ENCODE results near the gene BPGM.

The BPGM gene

DNA sequence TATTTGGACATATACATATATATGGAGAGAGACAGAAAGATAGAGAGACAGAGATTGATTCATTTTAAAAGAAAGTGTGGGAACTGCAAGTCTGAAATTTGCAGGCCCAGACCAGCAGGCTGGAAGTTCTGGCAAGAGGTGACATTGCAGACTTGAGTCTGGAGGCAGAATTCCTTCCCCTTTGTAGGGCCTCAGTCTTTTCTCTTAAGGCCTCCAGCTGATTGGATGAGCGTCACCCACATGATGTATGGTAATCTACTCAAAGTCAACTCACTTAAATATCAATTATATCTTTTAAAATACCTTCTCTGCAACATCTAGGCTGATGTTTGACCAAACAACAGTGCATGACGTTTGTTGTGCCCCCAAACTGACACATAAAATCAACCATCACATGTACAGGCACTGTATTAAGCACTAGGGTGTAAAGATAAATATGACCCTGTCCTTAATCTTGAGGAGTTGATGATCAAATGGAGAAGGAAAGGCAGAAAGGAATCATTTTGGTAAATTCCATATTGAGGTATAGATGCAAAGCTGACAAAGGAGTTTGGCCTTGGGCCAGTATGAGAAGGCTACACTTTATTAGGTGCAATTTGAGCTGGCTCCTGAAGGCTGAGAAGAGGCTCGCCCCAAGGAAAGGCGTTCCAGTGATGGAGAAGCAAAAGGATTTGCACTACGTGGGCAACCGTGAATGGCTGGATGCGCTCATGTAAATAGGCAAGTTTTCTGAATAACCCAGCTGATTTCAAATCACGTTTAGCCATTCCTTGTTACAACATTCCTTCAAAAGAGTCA lies 52.6 kb downstream of the BPGM start:
- DNase-seq: no peak

GRCh38 chr7:134699899-134700298 lies 53.2 kb downstream of the BPGM start:
- DNase-seq: no peak

GRCh38 chr7:134701272-134701671 lies 54.6 kb downstream of the BPGM start:
- no peak for DNase-seq

DNA sequence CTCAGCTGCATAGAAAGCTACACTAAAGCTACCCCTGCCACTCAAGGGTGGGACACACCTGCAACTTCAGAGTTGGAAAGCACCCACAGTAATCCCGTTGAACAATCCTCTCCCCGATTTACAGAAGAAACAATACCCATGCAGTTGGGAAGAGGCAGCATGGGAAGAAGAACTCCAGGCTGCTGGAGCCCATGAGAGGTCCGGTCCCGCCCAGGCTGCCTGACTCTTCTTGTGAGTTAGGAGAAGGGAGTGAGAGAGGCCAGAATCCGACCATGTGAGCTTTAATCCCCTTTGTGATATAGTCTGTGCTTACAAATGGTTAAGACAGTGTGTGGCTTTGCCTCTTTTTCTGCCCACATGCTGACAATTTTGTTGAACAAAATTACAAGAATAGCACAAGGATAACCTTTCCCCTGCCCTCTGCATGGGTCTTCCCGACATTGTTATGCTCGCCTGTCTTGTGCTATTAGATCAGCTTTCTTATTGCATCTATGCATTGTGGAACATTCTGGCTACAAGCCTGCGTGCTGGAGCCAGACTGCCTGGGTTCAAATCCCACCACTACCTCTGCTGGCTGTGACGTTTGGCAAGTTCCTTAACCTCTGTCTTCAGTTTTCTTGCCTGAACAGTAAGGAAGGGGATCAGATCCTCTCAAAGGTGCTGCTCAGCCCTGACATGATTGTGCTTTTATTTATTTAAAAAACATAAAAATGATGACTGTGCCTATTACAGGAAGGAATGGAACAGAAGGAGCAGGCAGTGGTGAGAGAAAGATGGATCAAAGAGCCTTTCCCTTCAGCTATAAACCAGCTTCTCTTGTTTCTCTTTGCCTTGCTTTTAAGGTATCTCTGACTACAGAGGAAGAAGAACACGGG lies 56.0 kb downstream of the BPGM start:
- no peak for DNase-seq

DNA sequence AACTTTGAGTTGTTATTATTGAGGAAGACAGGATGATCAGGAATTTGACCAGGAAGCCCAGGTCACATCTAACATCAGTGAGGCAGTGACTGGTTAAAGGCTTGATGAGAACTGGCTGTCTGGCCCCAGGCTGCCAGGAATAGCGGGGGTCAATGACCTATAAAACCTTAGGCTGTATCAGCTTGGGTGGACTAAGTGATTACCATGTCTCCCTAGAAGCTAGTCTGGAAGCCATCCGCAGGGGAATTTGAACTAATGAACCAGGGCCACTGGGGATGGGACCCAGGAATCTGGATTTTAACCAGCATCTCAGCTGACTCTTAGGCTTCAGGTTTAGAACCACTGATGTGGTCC lies 56.6 kb downstream of the BPGM start:
- DNase-seq: no peak

- DNase-seq: no peak
These were observed 57.1 kb downstream of the BPGM start for GRCh38 chr7:134703782-134704181.

DNA sequence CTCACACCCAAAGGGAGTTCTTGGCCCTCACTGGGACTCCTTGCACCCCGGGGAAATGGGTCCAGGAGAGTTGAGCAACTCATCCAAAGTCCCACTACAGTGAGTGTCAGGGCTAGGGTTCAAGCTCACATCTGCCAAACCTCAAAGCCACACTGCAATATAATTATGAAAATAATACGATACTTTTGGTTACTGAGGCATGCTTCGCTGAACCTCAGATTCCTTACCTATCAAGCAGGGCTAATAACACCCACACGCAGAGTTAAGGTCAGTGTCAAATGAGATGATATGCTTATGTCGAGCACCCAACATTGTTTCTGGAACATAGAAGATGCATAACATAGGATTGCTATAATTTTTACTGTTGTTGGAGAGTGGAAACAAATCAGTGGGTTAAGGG lies 58.2 kb downstream of the BPGM start:
- DNase-seq: no peak

GRCh38 chr7:134705716-134706115 lies 59.1 kb downstream of the BPGM start:
- no peak for DNase-seq

DNA sequence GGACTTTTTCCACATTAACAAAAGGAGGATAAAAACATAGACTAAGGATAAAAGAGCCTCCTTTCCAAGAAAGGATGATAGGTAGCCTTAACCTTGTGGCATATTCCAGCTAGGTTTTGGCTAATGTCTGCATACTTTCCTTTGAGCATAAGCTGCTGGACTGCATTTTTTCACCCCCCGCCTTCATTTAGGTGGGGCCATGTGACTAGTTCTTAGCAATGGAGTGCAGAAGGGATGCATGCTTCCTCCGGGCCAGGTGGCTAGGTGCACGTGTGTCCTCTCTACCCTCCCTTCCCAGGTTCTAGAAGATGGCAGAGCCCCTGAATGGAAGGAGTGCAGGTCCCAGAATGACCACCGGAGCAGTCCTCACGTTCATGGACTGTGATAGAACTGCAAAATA lies 59.8 kb downstream of the BPGM start:
- no peak for DNase-seq

DNA sequence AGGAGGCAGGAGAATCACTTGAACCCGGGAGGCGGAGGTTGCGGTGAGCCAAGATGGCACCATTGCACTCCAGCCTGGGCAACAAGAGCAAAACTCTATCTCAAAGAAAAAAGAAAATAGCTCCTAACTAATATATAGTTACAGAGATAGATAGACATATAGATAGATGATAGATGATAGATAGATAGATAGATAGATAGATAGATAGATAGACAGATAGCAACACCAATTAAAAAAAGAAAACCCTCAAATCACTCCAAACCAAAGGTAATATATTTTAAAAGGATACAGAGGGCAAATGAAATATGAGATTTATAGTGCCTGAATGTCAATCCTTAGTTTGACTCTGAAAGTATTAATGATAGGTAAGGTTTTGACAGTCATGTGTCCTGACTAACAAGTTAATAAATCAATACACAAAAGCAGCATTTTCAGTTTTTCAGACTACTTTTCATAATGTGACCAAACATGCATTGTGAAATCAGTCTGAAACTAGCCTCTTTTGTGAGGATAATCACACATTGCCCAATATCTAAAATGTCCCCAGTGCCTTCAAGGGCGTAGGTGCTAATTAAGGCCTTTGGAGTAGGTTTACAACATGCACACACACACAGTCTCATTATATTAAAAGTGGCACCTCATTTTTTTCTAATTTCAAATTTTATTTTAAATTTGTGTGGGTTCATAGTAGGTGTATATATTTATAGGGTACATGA lies 61.2 kb downstream of the BPGM start:
- no peak for DNase-seq

GRCh38 chr7:134708692-134709091 lies 62.0 kb downstream of the BPGM start:
- no peak for DNase-seq

GRCh38 chr7:134709197-134709596 lies 62.5 kb downstream of the BPGM start:
- no peak for DNase-seq

DNA sequence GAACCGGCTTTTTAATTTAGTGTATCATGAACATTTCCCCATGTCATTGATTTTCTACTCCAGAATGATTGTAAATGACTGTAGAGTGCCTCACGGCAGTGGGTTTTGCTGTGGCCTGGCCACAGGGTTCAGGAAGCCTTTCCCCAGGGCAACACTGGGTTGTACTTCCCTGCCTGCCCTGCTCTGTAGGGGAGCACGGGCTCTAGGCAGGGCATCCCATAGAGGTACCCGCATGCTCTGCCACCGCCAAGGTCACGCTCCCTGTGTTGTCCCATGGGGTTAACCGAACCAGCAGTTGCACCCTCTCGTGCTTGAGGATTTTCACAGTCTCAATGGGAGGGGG lies 63.8 kb downstream of the BPGM start:
- no peak for DNase-seq

- DNase-seq: no peak
These were observed 64.4 kb downstream of the BPGM start for GRCh38 chr7:134710854-134711624.

GRCh38 chr7:134712196-134712595 lies 65.5 kb downstream of the BPGM start:
- DNase-seq: no peak

GRCh38 chr7:134714470-134715205 lies 68.0 kb downstream of the BPGM start:
- DNase-seq: no peak

DNA sequence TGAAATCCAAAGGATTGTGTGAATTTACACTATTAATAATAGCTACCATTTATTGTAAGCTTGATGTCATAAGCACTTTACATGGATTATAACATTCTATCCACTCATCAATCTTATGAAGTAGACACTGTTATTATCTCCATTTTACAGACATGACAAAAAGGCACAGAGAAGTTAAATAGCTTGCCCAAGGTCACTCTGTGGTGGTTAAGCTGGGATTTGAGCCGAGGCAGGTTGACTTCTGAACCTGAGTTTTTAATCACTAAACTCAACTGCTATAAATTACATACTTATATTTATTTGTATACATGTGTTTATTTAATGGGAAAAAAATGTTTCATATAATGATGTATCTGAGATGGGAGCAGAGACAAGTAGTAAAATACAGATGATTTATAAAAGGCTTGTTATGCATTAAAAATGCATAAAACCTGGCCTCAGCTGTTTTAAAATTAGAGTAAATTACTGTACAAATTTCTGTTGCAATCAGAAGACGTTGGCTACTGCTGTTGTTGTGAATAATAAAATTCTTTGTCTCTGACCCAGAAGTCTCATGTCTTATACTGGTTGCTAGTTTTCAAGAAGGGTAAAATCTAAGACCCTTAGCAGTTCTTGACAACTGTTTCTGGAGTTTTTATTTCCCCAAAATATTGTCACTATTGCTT lies 71.7 kb downstream of the BPGM start:
- no peak for DNase-seq

DNA sequence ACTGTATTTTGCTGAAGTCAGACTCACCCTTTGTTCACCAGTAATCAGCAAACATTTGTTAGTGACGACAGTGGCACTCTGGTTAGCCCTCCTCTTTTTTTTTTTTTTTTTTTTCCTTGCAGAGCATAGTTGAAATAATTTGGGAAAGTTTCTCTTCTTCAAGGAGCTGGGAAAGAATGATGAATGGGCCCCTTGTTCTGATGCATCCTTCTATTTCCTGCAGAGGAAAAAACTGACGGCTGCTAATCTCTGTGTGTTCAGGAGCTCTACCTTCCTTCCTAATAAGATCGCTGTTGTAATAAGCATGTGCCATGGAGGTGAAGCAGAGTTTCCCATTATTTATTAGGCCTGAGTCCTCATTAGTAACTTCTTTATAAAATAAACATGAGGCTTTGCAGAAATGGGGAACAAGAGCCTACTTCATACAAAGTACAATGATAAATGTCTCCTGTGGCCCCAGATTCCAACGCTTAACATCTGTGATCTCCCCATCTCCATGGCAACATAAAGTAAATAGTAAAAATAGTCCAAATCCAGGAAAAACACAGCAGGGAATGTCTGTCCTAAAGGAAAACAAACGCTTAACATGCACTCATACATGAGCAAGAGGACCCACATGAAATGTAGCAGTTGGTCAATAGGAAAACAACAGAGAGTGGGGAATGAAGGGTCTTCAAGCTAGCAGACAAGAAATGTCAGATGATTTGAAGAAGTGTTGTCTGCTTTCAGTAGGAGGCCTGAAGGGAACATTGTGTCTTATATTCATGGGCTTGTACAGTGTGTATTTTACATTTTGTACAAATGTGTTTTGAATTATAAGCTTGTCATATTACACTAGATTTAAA lies 73.7 kb downstream of the BPGM start:
- no peak for DNase-seq

DNA sequence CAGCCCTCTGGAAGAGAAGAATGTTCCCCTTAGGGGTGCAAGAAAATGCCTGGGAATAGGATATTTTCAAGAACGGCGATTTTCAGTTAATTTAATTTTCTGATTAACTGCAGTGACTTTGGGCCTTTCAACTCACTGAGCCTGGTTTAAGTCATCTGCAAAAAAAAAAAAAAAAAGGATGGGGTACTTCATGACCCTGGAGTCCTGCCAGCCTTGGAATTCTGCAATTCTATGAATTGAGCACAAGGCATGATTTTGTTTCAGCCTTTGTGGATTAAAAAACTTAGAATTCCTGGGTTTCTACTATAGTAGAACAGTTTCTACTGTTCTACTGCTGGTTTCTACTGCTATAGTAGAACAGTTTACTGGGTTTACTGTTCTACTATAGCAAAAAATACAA lies 74.5 kb downstream of the BPGM start:
- DNase-seq: no peak

DNA sequence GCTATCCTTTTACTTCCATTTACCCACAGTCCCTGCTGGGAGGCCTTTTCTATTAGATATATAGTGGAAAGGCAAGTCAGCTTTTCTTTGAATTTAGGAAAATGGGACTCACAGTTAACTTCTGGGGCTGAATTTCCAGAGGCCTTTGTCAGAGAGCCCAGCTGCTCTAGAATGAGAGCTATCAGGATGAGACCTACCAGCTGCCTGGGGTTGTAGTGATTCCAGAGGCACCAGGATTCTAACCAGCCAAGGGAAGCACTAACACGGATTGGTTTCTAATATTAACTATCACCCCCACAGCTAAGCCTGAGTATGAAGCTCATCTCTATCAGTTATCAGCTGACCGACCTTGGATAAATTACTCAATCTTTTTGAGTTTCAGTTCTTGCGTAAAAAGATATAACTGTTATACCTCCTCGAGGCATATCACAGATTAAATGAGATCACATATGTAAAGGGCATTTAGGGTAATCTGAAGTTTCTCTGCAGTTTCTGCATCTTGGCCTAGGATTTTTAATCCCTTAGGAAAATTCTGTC lies 76.2 kb downstream of the BPGM start:
- no peak for DNase-seq
